Mesendoderm (in vitro differentiated cells): Measurements from ENCODE around the gene ELP5. TPM values are rescaled to one million over a fixed set of nuclear protein-coding genes. Genes with fewer than 3 reads are reported as not detected.

Source experiments
- small RNA-seq: library from polyadenylated mRNA; stranded (forward); fragments of <200 nt; extraction: miRNeasy Mini kit (QIAGEN cat#:217004); gene quantifications from one replicate; pipeline ENCODE3, GENCODE V24; 2013; ENCODE audit not compliant: insufficient read depth

Gene ELP5

Small RNA genes within 50 kb of the gene (small RNA-seq; reads per million reads assigned to genes)
- gene MIR324 (89.9 reads per million, percentile 96 among the genes with 10 or more reads in this experiment), gene RF00019 (not detected)
